Body of pancreas (tissue), 4 donors: Measurements from ENCODE around the gene KRTAP3-3.

Source experiments
- CTCF ChIP-seq, 7 experiments: fragments of 450-650 bp in 4 of 7; fragments of 200-600 bp in 3 of 7; sonication (generic) in 3 of 7; IDR thresholded peaks; one replicate each; pipeline ENCODE4 v1.5.1; 2016 to 2019; ENCODE audit warnings: antibody characterized with exemption in 7 of 7
- POLR2A ChIP-seq, 3 donors: fragments of 450-650 bp; IDR thresholded peaks; one replicate each; pipeline ENCODE4 v1.6.1; 2016; ENCODE audit warnings: antibody characterized with exemption in 3 of 3, mild to moderate bottlenecking in 2 of 3

GRCh38 chr17:40980596-40980995 is 13.4 kb downstream of the KRTAP3-3 start:
- TF ChIP-seq CTCF (IDR thresholded peaks at IDR 0.05) (no peak), POLR2A (IDR thresholded peaks at IDR 0.05) (no peak)
